Psoas muscle (tissue), 8 donors: ENCODE results near the gene ABCB9. TPM values are rescaled to one million over a fixed set of nuclear protein-coding genes. Genes with fewer than 3 reads are reported as not detected.

ENCODE experiments used
- ATAC-seq, 4 donors: fragments of 200-7000 bp; cut with Tn5 transposase; one replicate each; pipeline ENCODE4 v1.9.1; 2020; ENCODE audit warnings: moderate library complexity in 3 of 4, mild to moderate bottlenecking in 2 of 4
- DNase-seq, 2 donors: peaks; one replicate each; pipeline ENCODE4 v3.0.0-alpha.2; 2020
- H3K27ac ChIP-seq: fragments of 200-600 bp; one replicate; pipeline ENCODE4 v1.8.0; 2022
- H3K27me3 ChIP-seq, 3 donors: fragments of 200-600 bp in 1 of 3; one replicate each; pipeline versions ENCODE4 v1.6.1 to v1.8.0; 2013 to 2022; ENCODE audit warnings: low read length in 2 of 3, mild to moderate bottlenecking in 2 of 3, moderate library complexity in 1 of 3; ENCODE audit not compliant: insufficient read depth in 3 of 3
- H3K36me3 ChIP-seq, 2 donors: fragments of 200-600 bp in 1 of 2; one replicate each; pipeline versions ENCODE4 v1.6.1 to v1.8.0; 2013 to 2022; ENCODE audit warnings: low read depth in 1 of 2, mild to moderate bottlenecking in 1 of 2, moderate library complexity in 1 of 2; ENCODE audit not compliant: insufficient read depth in 1 of 2
- H3K4me1 ChIP-seq: fragments of 200-600 bp; one replicate; pipeline ENCODE4 v1.8.0; 2022
- H3K4me3 ChIP-seq: fragments of 200-600 bp; one replicate; pipeline ENCODE4 v1.8.0; 2022; ENCODE audit warnings: mild to moderate bottlenecking
- H3K9me3 ChIP-seq: fragments of 200-600 bp; one replicate; pipeline ENCODE4 v1.8.0; 2022
- CTCF ChIP-seq: fragments of 200-600 bp; IDR thresholded peaks from one replicate; pipeline ENCODE4 v1.8.0; 2022; ENCODE audit warnings: antibody characterized with exemption
- WGBS, 3 donors: extraction: QIAGEN DNeasy Blood & Tissue Kit; methylation state at CpG; one replicate each; pipeline versions ENCODE4 v1.1.6 to v1.1.7; 2013; 5-methylcytosine and 5-hydroxymethylcytosine counted together
- intact Hi-C, 2 donors: fragments of 100-400 bp; cut with DNase I; formaldehyde crosslinking; loops; one replicate each; pipeline versions ENCODE4 v1.11.0 to v1.14.2; 2022
- polyA plus RNA-seq, 3 donors: library from polyadenylated mRNA; stranded (reverse); fragments of 200-250 nt; gene quantifications; one replicate each; pipeline ENCODE4 v1.2.3, GENCODE V29; 2013
- total RNA-seq, 4 donors: library from RNA; stranded (reverse); fragmentation: NEBNext Ultra II Directional in 2 of 4; extraction: Animal tissue kit (Norgen Biotek cat#: 25700) in 2 of 4; gene quantifications; one replicate each; pipeline versions ENCODE4 v1.2.1 to v1.2.4, GENCODE V29; 2021 to 2023
- donor health status: healthy with polysubstance abuse.
- donor health status: DM: no; HTN: no; CAD: no; lungs with moderate emphysema.
- donor health status: Bipolar disorder and iron deficiency.
- donor health status: healthy.
- donor health status: DM: yes; HTN: yes; CAD: no.
- donor health status: DM: no; HTN: no; CAD: no.
- donor health status: DM: no; HTN: no; CAD: no.
- donor health status: DM: yes; HTN: yes; CAD: no.

Gene ABCB9
- total and polyA plus RNA-seq, 7 donors, result 0.47 to 1.1 (median 0.62) TPM

GRCh38 chr12:122968104-122968503, 1.8 kb upstream of the ABCB9 start:
- no peak for TF ChIP-seq CTCF
- Histone ChIP-seq H3K4me1 (peaks cover 23% of the 10 kb centered on the region), H3K27me3 (no peaks in the 10 kb centered on the region), H3K27ac (no peak overlapping the region), H3K9me3 (no peaks in the 10 kb centered on the region), H3K36me3 (no peaks in the 10 kb centered on the region), H3K4me3 (no peak overlapping the region)
- intact Hi-C loops, result no loop called here
- no peak for ATAC-seq
- DNase-seq, result no peak
- 78 to 88% (median 79%) methylated on average over 2 of the region's 2 CpGs for WGBS, 3 donors

GRCh38 chr12:122966743-122967550, 684 bp upstream of the ABCB9 start:
- Histone ChIP-seq H3K36me3 (no peaks in the 10 kb centered on the region), H3K27ac (peak overlapping the region; percentile 41), H3K27me3 (no peaks in the 10 kb centered on the region), H3K9me3 (no peaks in the 10 kb centered on the region), H3K4me1 (peaks cover 23% of the 10 kb centered on the region), H3K4me3 (peak overlapping the region; percentile 71)
- WGBS, 3 donors, result 57 to 62% (median 61%) methylated on average over 15 of the region's 15 CpGs
- TF ChIP-seq CTCF, result no peak
- no peak for DNase-seq
- intact Hi-C loops, result no loop called here
- ATAC-seq, result no peak

DNA sequence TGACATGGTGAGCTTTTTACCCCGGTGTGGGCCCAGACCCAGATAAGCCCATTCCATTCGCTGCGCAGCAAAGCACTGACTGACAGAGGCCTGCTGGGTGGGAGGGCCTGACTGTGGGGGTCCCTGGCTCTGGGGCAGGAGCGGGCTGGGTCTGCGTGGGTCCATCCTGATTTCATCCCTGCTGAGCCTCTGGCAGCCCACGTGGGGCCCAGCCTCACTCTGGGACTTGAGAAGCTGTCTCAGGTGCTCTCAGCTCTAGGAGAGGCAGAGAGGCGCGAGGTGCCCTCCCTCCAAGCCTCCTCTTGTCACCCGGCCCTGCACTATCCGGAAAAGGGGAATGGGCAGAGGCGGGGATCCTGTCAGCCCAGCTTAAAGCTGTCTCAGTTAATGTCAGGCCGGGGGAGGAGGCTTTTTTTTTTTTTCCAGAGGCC, 927 bp downstream of the ABCB9 start:
- Histone ChIP-seq H3K9me3 (no peaks in the 10 kb centered on the region), H3K27me3 (no peaks in the 10 kb centered on the region), H3K36me3 (no peaks in the 10 kb centered on the region), H3K4me3 (peak overlapping the region; percentile 71), H3K27ac (no peak overlapping the region), H3K4me1 (peaks cover 23% of the 10 kb centered on the region)
- WGBS, 3 donors, result 57 to 71% (median 68%) methylated on average over 12 of the region's 12 CpGs
- DNase-seq, result no peak
- ATAC-seq, result no peak
- TF ChIP-seq CTCF, result no peak
- intact Hi-C loops, result no loop called here

DNA sequence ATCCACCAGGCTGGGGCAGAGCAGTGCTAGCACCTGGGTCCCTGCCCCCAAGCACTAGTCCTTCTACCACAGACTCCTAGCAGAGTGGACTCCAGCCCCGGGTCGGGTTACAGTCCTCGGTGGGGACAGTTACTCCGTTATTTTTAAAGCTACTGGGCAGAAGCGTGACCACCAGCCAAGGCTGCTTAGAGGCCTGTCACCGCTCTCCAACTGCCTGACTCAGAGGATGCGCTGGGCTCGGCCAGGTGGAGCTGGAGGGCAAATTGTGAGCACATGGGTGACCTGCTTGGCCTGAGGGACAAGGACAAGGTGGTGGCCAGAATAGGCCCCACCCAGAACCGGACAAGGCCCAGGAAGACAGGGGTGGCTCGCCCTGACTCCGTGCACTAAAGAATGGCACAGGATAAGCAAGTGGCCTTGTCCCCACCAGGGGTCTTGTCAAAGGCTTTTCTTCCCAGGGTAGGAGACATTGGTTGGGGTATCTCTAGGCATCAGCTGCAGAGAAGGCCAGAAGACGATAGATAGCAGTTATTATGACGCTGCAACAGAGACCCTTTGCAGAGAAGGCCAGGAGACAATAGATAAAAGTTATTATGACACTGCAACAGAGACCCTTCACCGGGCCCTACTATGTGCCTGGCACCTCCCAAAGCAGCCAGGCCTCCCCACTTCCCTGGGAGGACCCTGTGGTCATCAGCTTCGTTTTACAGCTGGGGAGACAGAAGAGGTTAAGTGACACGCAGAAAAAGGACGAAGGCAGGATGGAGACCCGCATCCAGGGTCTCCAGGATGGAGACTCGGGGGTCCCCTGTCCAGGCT, 1.6 kb downstream of the ABCB9 start:
- ATAC-seq (peak in 2 of 4 donors; percentile 14 to 29), DNase-seq (no peak)
- H3K36me3 ChIP-seq, result no peaks in the 10 kb centered on the region
- intact Hi-C loops, result no loop called here
- H3K4me3 ChIP-seq, result no peak overlapping the region
- no peaks in the 10 kb centered on the region for H3K27me3 ChIP-seq
- no peaks in the 10 kb centered on the region for H3K9me3 ChIP-seq
- peaks cover 23% of the 10 kb centered on the region for H3K4me1 ChIP-seq
- WGBS, 3 donors, result 64 to 73% (median 66%) methylated on average over 19 of the region's 19 CpGs
- H3K27ac ChIP-seq, result no peak overlapping the region
- no peak for TF ChIP-seq CTCF
